HG03342 (cell line): Measurements from ENCODE around the gene NRBF2.
"Not testable (repeated sequence)": the region's sequence is repeated elsewhere in the genome, so short reads cannot be mapped to it uniquely, and the experiment has no call there.

Experiments used
- ATAC-seq: cut with Tn5 transposase; IDR thresholded peaks from one replicate; pipeline ENCODE4 v1.9.1; 2021; ENCODE audit warnings: mild to moderate bottlenecking, moderate library complexity; ENCODE audit not compliant: unreplicated experiment

The NRBF2 gene

DNA sequence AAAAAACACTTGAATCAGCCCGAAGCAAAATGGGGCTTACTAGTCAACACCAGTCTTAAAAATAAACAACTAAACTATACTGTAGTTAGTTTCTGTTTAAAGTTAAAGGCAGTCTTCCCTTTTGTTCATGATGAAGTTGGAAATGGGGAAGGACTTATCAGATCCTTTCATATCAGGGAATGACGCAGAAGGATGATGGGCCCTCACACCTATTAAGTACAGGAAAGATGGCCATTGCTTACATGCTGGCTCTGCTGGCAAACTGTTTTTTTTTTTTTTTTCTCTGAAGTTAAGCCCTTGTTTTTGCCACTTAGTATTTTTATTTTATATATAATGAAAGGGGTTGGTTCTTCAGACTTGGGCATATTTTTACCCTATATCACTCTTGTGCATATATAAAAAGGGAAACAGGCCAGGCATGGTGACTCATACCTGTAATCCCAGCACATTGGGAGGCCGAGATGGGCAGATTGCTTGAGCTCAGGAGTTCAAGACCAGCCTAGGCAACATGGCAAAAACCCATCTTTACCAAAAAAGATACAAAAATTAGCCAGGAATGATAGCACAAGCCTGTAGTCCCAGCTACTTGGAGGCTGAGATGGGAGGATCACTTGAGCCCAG, 16.6 kb upstream of the NRBF2 start:
- ATAC-seq, result no peak

DNA sequence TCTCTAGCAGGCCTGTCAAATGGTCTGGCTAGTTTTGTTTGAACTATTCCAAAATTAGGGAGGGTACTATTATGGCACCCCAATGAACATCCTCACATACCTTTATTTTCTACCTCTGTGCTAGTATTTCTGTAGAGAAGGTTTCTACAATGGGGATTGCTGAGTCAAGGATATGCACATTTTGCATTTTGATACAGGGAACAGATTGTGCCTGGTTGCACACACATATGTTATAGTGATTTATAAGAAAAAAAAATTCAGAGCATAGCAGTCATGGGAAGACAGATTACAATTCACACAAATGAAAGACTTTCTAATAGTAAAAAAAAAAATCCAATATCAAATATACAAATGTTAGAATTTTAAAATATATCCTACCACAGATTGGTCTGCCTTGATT, 14.1 kb upstream of the NRBF2 start:
- no peak for ATAC-seq

DNA sequence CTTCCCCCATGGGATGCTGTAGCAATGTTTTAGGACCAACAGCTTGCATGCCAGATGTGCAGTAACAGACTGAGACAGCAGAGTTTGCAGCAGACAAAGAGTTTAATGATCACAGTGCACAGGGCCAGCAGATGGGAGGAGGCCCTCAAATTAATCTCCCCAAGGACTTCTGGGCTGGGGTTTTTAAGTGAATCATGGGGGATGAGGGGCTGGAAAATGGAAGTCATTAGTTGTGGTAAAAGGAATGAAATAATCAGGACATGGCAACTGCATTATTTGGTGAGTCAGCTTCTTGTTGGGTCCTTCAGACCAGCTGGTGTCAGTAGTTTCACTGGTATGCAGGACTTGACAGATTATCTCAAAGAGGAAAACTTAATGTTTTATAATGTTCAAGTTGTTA, 12.6 kb upstream of the NRBF2 start:
- no peak for ATAC-seq

- ATAC-seq, result no peak
Observed at GRCh38 chr10:63123727-63124362, 9.3 kb upstream of the NRBF2 start.

GRCh38 chr10:63125459-63125858, 7.7 kb upstream of the NRBF2 start:
- ATAC-seq, result no peak

DNA sequence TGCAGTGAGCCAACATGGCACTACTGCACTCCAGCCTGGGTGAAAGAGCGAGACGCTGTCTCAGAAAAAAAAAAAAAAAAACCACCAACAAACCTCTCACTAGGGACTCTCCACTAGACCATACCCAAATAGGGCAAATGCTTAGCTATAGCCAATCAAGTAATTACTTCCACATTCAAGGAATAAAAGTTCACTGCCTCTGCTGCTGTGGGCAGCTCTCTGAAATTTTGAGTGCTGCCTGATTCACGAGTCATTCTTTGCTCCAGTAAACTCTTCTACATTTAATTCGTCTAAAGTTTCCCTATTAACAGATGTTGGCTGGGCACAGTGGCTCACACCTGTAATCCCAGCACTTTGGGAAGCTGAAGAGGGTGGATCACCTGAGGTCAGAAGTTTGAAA, 4.7 kb upstream of the NRBF2 start:
- no peak for ATAC-seq

DNA sequence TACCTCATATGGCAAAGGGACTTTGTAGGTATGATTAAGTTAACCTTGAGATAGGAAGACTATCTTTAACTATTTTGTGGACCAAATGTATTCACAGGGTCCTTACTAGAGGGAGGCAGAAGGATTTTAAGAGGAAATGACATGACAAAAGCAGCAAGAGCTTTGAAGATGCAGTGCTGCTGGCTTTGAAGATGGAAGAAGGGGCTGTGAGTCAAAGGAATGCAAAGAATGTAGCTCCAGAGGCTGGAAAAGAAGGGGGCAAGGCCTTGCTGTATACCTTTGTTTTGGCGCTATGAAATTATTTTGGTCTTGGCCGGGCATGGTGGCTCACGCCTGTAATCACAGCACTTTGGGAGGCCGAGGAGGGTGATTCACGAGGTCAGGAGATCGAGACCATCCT, 3.2 kb upstream of the NRBF2 start:
- ATAC-seq, result no peak

DNA sequence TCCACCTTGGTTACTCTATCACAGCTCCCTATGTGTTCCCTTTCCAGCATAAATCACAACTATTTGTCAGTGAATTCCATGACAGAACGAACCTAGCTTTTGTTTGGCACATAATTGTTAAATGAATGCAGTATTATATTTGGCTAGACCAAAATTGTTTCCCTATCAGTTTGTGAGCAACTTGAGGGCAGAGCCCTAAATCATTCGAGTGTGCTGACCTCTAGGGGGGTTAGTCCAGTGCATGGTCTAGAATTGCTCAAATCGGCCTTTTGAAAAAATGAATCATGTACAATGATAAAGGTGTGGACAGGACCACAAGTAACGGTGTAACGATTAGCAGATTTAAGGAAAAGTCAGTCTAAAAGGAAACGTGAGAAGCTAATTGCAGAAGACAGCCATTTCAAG, 475 bp upstream of the NRBF2 start:
- ATAC-seq, result no peak

- ATAC-seq, result no peak
Observed at GRCh38 chr10:63133821-63134557, 861 bp downstream of the NRBF2 start.

GRCh38 chr10:63137306-63137705, 4.2 kb downstream of the NRBF2 start:
- no peak for ATAC-seq

DNA sequence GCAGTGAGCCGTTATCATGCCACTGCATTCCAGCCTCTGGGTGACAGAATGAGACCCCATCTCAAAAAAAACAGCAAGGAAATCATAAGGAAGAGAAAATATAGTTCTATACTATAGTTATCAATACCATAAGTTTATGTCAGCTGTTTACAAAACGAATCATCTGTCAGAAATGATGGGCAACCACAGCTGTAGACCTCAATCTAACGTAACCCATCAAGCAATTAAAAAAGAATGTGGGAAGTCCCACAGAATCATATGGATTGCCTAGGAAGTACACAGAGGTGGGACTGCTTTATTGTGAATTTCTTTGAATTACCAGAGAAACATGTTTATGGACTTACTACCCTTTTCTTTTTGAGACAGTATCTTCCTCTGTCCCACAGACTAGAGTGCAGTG, 6.9 kb downstream of the NRBF2 start:
- no peak for ATAC-seq

DNA sequence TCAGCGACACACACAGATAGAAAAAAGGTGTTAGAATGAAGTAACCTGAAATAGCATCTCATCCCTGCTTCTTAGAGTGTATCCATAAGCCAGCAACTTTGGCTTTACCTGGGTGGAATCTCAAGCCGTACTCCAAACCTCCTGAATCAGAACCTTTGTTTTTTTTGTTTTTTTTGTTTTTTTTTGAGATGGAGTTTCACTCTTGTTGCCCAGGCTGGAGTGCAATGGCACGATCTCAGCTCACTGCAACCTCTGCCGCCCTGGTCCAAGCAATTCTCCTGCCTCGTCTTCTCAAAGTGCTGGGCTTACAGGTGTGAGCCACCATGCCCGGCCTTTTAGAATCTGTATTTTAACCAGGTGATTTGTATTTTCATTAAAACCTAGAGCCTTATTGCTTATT, 9.0 kb downstream of the NRBF2 start:
- ATAC-seq, result no peak

GRCh38 chr10:63143987-63144386, 10.9 kb downstream of the NRBF2 start:
- no peak for ATAC-seq

GRCh38 chr10:63145782-63146181, 12.7 kb downstream of the NRBF2 start:
- ATAC-seq, result no peak

DNA sequence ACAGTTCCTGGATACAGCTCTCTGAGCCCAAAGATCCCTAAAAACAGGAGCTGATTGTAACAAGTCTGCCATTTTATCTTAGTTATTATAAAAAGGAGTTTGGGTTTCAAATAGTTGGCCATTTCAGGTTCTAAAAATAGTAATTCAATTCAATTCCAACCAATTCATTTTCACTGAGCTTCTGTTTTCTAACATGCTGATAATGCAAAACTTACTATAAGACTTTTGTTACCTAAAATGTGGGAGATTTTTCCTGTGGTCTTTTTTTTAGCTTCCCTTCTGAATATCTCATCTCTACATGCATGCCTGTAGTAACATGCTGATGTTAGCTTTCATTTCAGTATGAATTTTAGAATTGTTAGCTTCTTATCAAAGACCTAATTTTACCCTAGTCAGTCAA, 13.4 kb downstream of the NRBF2 start:
- ATAC-seq, result no peak

GRCh38 chr10:63150745-63151144, 17.6 kb downstream of the NRBF2 start:
- ATAC-seq, result no peak

DNA sequence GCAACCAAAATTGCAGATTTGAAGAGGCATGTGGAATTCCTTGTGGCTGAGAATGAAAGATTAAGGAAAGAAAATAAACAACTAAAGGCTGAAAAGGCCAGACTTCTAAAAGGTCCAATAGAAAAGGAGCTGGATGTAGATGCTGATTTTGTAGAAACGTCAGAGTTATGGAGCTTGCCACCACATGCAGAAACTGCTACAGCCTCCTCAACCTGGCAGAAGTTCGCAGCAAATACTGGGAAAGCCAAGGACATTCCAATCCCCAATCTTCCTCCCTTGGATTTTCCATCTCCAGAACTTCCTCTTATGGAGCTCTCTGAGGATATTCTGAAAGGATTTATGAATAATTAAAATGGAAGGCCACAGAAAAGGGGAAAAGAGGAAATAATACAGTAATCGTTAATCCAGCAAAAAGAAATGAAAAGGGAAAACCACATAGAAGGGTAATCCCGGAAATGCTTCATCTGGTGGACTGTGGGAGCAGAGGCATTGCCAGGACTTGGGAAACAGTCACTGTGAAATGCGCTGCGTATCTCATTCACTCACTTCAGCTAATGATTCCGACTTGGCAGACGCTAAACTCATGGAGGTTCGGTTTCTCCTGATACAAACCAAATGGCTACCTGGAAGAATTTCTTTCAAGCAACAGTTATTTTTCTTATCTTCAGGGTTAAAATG, 20.9 kb downstream of the NRBF2 start:
- ATAC-seq, result not testable (repeated sequence)

DNA sequence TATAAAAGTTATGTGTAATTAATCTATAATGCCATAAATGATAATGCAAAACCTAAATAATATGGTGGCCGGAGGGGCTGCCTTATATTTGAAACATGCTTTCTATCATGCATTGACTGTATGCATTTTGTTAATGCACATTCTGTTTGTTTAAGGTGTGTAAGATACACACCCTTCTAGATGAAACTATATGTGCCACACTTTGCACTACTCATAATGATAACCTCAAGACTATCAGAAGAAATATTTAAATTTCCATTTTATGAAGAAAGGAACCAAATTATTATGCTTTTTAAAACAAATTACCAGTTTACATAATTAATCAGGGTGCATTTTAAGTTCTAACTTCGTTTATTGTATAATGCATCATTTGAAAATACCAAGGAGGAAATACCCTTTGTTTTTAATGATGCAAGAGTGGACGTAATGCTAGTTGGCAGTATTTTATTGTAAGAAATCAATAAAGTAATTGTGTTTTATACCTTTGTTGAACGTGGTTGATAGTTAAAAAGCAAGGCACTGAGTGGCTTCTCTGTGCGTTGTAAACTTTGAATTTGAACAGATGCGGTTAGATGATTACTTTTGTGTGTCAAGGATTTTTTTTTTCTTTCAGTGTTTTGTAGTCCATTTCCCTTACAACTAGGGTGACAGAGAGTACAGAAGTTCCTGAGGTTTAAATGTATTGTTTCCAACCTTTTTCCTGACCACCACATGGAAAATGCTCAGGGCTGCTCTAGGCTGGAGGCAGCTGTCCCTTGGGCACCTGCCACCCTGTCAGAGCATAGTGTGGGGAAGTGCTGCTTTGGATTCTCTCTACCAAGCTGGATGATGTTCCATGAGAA, 21.6 kb downstream of the NRBF2 start:
- no peak for ATAC-seq

- ATAC-seq, result no peak
Observed at GRCh38 chr10:63155388-63156020, 22.4 kb downstream of the NRBF2 start.

DNA sequence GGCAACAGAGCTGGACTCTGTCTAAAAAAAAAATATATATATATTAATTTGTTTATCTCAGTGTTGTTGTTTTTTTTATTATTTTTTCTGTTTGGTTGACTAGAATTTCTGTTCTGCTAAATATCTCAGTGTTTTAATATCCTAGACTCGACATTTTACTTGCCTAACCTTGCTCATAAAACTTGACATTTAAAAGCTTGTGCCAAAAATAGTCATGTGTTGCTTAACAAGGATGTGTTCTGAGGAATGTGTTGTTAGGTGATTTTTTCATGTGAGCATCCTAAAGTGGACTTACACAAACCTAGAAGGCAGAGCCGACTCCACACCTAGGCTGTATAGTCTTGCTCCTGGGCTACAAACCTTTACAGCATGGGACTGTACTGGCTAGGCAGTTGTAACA, 23.1 kb downstream of the NRBF2 start:
- no peak for ATAC-seq
